Kidney glomerular epithelial cell (primary cell): ENCODE results near the gene CAPN5.
A peak's percentile ranks its signal among the peaks of the same experiment; 100 is the strongest.
"Not testable (repeated sequence)": the region's sequence is repeated elsewhere in the genome, so short reads cannot be mapped to it uniquely, and the experiment has no call there.

ENCODE experiments used
- DNase-seq: peaks from one replicate; lab custom pipeline; 2025; lab: John Stamatoyannopoulos, UW

CAPN5 gene

DNA sequence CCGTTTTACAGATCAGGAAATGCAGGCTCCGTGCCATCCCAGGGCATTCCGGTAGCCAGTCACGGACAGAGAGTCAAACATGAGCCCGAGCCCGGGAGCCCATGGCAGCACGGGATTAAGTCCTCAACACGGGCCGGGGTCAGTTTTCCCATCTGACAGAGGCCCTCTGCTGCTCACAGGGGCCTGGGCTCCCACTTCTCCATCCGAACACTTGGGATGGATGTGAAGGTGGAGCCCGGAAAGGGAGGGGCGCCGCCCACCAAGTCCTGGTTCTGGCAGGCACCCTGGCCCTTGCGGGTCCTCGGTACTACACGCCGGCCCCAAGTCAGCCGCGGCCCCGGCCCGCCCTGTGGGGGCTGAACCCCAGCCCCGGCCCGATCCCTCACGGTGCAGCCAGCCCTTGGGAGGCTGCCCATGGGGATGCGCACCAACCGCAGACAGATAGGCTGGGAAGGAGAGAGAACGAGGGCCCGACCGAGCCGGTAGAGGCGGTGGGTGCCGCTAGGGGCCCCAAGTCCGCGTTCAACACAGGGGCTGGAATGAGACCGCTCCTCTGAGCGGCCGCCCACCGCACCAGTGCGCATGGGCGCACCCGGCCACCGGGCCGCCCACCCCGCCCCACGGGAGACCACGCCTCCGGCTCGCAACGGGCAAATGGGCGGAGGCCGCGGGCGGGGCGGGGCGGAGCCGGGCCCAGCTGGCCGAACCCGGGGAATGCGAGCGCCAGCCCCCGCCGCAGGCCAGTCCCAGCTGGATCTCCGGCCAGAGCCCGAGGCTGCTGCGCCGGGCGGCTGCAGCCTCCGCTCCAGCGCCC lies at the start of gene CAPN5:
Gene CAPN5, plus strand, starts transcription at position 743 of the 814 bp plus-strand sequence. CDS start 17,916 bp downstream, outside the sequence.
- DNase-seq = peak; percentile 83

DNA sequence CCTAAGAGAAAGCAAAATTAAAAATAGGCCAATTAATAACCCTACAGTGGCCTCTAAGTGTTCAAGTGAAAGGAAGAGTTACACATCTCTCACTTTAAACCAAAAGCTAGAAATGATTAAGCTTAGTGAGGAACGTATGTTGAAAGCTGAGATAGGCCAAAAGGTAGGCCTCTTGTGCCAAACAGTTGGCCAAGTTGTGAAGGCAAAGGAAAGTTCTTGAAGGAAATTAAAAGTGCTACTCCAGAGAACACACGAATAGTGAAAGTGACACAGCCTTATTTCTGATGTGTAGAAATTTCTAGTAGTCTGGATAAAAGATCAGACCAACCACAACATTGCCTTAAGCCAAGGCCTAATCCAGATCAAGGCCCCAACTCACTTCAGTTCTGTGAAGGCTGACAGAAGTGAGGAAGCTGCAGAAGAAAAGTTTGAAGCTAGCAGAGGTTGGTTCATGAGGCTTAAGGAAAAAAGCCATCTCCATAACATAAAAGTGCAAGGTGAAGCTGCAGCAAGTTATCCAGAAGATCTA lies 48.3 kb upstream of the CAPN5 start:
- not testable (repeated sequence) for DNase-seq

DNA sequence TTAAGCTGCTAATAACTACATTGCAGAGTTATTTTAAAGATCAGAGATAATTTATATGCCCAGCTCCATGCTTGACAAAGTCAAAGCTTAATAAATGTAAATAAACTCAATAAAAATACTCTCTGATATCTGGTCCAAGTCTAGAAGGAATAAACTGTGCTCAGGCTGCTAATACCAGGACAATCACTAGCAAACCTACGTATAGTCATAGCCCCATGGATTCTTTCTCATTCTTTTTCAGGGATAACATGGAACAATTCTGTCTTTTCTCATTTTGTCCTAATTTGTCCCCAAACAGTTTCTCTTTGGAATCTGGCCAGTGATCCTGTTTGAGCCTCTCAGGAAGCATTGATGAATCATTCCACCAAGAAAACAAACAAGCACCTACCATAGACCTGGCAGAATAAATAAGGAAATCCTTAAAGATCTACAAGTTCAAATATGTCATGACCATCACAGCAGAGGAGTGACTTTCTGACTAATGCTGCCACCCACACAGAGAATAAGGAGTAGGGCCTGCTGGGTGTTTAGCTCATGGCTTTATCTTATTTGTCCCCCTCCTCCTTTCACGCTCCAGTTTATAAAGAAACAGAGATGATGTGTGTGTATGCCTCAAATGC lies 46.7 kb upstream of the CAPN5 start:
- peak; percentile 41 for DNase-seq

DNA sequence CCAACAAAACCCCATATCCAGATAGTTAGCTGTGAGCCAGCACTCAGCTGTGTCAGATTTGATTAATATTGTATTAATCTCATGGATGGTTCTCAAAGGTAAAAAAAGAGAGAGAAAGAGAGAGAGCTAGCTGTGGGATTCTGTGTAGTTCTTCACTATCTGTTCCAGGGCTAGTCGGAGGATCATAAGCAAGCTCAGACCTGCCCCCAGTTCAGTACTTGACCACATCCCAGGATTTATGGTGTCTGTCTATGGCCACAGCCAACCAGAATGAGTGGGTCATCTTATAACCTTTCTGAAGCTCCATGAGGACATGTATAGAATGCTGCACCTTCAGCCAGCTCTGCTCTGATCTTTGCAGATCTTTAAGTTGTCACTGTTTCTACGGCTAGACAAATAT lies 46.0 kb upstream of the CAPN5 start:
- DNase-seq = no peak

DNA sequence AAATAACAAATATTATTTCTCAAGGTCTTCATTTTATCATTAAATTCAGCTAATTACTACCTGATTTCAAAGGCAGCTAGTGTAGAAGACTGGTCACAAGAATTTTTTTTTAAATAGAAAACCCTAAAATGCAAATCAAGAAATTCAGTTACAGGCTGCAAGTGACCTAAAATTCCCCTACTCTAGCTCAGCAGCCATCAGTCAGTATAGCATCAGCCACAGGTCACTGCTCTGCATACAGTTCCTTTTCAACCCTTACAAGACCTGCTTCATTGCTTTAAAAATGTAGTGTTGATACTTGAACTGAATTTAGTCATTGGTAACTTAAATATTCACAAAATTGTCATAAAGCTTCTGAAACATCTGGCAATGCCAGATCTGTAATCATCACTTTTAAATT lies 42.0 kb upstream of the CAPN5 start:
- DNase-seq = no peak

DNA sequence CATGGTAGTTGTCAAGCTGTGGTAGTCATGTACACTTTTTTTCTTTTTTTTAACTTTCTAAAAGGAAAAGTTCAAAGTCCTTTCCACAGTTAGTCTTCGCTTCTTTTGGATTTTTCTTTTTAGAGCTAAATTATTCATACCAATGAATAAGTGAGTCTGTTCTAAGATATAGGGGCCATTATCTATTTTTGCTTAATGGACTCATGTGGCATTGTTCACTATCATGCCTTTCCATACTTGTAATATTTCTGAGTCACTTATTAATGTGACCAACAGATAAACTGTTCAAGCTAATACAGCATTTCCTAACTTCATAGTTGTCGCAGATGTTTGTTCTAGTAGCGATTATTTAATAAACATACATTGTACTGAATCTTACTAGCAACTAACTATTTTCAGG lies 40.5 kb upstream of the CAPN5 start:
- no peak for DNase-seq

DNA sequence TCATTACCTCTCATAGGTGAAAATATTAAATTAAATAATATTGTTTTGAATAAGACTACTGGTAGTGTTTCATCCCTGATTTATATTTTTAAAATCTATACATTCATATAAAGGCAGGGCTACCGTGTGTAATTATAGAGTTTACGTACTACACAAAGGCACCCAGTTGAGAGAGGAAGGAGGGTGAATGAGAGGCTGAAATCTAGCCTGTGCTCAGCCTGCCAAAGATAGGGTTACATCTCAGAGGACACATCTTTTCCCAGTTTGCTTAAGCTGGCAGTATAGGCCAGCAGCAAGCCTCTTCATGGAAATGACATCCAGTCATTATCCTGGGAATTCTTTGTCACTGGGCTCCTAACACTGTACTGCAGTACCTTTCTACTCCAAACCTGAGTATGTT lies 40.0 kb upstream of the CAPN5 start:
- no peak for DNase-seq

DNA sequence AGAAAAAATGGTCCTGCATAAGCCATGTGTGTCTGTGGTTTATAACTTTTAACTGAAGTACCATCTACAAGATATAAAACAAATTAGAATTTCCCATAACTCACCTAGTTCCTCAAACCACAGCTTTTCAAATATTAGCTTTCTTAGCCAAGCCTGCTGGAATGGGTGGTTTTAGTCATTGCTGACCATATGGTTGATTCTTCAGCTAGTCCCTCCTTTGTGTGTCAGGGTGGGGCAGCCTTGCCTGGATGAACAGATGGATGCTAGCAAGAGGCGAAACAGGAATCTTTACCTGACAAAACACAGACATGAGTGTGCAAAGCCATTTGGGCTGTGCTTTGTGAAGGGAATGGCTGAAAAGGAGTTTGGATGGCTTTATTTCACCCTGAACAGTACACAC lies 39.5 kb upstream of the CAPN5 start:
- DNase-seq = peak; percentile 0

DNA sequence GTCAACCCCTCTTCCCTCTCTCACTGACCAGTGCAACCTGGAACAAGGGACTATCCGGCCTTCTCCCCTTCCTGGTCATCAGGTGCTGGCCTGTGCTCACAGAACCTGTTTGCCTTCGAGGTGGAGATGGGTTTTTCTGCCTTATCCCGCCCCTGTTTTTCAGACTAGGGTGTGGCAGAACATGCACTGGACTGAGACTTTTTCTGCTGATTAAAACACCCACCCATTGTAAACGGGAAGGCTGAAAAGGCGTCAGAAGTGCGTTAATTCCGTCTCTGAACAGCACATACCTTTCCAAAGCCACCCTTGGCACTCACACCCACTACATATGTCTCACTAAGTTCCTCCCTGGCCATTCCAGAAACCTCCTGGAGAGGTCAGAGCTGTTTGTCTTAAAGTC lies 36.9 kb upstream of the CAPN5 start:
- DNase-seq = no peak

DNA sequence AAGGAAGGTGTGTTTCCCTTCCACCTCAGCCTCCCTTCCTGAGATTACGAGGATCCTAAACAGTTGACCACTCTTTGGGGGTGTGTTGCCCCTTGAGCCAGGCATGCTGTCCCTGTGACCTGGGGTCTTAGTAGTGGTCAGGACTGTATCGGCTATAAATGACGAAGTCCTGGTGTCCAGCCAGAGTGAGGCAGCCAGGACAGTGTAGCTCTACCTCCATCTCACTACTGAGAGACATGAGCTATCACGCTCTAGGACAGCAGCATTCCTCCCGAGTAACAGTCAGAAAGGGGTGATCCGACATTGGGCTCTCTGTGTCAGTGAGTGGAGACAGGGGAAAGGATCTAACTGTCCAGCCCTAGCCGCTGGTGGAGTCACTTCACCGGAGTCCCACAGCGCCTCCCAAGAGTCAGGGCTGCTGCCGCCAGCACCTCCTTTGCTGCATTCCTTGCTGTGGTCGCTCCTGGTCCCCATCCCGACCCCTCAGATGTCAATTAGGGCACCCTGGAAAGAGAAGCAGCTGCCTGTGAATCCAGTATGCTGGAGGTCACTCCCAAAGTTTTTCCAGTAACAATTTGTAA lies 35.8 kb upstream of the CAPN5 start:
- DNase-seq = no peak

DNA sequence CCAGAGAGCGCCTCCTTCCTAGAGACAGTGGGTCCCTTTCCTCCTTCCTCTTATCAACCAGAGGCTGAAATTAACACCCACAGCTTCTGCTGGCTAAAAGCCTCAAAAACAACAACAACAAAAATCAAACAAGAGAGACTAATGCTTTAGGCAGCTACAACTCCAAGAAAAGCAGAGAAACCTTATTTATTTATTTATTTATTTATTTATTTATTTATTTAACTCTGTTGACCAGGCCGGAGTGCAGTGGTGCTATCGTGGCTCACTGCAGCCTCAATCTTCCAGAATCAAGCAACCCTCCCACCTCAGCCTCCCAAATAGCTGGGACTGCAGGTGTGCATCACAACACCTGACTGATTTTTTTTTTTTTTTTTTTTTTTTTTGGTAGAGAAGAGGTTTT lies 35.2 kb upstream of the CAPN5 start:
- no peak for DNase-seq

DNA sequence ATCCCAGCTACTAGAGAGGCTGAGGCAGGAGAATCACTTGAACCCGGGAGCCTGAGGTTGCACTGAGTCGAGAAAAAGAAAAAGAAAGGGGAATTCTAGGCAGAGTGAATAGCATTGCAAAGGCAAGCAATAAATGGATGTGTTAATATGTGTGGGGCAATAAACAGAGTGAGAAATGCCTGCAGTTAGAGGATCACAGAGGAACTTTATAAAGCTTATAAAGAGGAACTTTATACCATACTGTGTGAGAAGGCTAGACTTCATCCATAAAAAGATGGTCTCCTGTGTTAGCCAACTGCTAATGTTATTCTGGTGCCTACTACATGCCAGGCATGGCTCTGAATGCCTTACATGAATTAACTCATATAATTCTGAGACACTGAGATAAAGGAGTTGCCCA lies 31.7 kb upstream of the CAPN5 start:
- DNase-seq = no peak

DNA sequence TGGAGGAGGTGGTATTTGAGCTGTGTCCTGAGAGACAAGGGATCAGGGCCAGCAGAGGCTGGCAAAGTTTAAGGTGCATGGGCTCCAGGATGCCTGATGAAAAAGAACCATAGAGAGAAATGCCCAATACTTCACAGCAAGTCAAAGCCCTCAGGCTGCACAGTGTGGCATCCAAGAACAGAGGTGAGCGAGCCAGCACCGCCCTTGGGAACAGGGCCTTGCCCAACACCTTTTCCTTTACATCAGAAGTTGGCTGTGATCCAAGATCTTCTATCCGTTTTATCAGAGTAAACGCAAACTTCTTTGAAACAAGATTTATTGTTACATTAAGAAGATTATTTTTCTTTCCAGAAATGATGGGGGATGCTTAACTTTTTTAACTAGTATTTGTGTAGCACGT lies 31.2 kb upstream of the CAPN5 start:
- DNase-seq = no peak

DNA sequence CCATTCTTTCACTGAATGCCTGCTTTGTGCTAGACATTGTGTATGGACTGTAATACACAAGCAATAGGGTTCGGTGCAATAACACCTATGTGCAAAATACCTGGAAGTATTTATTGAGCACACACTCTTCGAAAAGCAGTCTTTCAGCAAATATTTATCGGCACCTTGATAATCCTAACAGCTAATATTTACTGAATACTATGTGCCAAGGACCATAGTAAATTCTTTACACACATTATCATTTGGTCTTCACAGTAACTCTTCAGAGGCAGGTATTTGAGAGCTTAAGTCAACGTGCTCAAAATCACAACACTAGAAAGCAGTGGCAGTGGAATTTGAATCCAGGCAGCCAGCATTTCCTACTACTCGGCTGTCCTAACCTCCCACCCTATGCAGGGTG lies 30.4 kb upstream of the CAPN5 start:
- no peak for DNase-seq

DNA sequence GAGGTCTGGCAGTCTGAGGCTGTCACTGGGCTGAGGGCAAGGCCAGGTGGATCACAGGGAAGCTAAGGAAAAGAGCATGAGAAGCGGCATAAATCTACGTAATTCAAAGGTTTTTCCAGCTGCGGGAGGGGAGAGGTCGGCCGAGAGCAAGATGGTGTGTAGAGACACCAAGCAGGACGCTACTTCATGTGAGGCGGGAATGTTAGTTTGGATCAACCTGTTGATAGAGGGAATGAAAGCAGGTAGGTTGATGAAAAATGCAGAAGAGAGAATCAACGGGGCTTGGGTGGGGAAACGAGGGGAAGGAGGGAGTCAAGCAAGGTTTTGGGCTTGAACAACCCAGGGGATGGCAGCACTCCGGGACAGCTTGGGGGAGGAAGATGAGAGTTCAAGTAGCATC lies 29.7 kb upstream of the CAPN5 start:
- DNase-seq = no peak

DNA sequence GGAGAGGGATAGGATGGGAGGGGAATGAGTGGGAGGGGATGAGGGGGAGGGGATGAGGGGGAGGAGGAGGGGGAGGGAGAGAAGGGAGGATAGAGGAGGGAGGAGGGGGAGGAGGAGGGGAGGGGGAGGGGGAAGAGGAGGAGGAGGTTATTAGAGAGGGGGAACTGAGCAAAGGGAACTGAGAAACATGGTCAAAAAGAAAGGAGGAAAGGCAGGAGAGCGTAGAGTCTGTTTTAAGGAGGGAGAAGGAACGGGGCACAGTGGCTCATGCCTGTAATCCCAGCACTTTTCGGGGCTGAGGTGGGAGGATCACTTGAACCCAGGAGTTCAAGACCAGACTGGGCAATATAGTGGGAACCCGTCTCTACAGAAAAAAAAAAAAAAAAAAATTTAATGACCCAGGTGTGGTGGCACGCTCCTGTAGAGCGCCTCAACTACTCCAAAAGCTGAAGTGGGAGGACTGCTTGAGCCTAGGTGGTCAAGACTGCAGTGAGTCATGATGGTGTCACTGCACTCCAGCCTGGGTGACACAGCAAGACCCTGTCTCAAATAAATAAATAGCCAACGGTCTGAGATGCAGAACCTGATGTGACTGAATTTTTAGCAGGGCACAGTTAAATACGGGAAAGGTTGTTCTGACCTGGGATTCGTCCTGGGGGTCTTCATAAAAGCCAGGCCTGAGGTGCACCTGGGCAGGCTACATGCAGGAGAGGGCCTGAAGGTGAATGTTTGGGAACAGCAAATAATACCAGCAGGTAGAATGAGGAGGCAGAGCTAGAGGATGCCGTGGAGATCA lies 28.5 kb upstream of the CAPN5 start:
- DNase-seq = no peak

DNA sequence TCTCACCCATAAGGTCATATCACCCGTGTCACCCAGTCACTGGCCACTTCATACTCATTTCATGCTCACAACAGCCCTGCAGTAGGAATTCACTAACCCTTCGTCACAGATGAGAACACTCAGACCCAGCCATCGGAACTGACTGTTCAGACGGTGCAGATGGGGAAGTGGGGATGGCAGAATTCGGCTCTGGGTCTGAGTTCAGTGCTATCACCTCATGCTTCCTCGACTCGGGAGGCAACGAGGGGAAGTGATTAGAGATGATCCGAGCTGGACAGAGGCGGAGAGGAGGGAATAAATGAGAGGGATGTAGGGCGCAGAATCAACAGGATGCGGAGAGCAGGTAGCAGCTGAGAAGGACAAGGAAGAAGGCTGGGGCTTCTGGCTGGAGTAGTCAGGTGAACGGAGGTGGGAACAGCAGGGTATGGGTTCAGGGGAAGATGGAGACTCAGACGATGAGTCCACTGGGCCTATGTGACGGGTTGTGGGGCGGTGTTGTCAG lies 27.9 kb upstream of the CAPN5 start:
- no peak for DNase-seq

DNA sequence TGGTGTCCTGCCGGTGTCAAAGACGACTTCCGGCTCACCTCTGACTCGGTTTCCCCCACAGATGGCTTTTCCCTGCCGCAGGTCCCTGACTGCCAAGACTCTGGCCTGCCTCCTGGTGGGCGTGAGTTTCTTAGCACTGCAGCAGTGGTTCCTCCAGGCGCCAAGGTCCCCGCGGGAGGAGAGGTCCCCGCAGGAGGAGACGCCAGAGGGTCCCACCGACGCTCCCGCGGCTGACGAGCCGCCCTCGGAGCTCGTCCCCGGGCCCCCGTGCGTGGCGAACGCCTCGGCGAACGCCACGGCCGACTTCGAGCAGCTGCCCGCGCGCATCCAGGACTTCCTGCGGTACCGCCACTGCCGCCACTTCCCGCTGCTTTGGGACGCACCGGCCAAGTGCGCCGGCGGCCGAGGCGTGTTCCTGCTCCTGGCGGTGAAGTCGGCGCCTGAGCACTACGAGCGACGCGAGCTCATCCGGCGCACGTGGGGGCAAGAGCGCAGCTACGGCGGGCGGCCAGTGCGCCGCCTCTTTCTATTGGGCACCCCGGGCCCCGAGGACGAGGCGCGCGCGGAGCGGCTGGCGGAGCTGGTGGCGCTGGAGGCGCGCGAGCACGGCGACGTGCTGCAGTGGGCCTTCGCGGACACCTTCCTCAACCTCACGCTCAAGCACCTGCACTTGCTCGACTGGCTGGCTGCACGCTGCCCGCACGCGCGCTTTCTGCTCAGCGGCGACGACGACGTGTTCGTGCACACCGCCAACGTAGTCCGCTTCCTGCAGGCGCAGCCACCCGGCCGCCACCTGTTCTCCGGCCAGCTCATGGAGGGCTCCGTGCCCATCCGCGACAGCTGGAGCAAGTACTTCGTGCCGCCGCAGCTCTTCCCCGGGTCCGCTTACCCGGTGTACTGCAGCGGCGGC lies 27.0 kb upstream of the CAPN5 start:
- DNase-seq = peak; percentile 0

DNA sequence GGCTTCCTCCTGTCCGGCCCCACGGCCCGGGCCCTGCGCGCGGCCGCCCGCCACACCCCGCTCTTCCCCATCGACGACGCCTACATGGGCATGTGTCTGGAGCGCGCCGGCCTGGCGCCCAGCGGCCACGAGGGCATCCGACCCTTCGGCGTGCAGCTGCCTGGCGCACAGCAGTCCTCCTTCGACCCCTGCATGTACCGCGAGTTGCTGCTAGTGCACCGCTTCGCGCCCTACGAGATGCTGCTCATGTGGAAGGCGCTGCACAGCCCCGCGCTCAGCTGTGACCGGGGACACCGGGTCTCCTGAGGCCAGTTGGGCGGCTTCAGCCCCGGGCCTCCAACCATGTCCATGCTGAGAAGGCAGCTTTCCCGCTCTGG lies 26.4 kb upstream of the CAPN5 start:
- no peak for DNase-seq

DNA sequence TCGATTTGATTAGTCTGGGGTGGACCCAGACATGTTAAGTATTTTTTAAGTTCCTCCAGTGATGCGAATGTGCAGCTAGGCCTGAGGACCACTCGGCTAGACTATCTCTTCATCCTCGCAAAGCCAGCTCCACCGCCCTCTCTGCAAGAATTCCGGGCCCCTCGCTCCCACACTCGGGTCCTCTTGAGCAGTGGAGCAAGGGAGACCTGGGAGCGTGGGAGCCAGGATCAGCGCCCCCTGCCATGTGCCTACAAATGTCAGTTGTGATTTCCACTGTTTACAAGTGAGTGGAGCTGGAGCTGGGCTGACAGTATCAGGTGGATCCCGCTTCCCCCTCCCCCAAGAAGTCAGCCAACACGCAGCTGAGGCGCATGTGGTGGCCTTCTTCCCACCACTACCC lies 25.9 kb upstream of the CAPN5 start:
- no peak for DNase-seq

DNA sequence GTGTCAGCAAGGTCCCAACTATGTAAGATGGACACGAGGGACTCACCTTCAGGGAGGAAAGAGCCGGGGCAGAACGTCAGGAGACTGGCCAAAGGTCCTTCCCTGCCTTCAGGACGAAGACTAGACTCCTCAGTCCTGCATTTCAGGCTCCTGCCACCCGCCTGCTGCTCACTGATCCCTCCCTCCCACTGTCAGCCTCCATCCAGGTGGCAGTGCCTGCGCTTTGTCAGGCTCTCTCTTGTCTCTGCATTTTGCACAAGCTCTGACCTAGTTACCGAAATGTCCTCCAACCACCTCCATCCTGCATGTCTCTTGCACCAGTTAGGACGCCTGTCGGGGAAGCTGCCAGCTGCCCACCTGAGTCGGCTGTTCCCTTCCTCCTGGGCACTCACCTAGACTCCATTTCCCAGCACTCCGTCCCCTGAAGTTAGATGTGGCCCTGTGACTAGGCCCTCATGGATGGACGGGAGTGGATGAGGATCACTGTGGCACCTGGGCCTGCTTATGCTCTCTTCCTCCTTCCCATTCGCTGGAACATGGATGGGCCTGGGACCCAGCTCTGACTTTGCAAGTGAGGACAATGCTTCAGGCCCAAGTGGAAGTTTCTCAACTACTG lies 24.6 kb upstream of the CAPN5 start:
- DNase-seq = no peak
